ENCODE results near the gene JAGN1. TPM values are rescaled to one million over a fixed set of nuclear protein-coding genes. Genes with fewer than 3 reads are reported as not detected.

The JAGN1 gene
- total and polyA plus RNA-seq, 9 of the 15 experiments (the other 6 are each of a cell fraction or from before 2014, with no cell fraction given), result 31.6 to 77.8 (median 40.3) TPM

DNA sequence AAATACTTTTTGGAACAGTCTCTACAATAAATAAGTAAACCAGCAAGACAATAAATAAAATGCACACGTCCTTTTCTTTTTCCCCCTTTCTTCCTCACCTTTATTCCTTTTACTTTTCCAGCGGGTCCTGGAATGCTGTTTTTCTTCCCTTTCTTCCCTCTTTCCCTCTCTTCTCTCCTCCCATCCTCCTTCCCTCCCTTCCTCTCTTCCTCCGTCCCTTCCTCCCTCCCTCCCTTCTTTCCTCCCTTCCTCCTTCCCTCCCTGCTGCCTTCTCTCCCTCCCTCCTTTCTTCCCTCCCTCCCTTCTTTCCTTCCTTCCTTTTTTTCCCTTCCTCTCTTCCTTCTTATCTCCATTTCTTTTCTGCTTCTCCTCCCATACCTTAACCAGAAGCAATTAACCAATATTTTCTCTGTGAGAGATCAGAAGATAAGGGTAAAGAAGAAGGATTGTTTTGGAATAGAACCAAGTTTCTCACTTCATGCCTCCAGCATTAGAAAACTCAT is 8.9 kb downstream of the JAGN1 start (continued):
- TF ChIP-seq, protein P1, sequence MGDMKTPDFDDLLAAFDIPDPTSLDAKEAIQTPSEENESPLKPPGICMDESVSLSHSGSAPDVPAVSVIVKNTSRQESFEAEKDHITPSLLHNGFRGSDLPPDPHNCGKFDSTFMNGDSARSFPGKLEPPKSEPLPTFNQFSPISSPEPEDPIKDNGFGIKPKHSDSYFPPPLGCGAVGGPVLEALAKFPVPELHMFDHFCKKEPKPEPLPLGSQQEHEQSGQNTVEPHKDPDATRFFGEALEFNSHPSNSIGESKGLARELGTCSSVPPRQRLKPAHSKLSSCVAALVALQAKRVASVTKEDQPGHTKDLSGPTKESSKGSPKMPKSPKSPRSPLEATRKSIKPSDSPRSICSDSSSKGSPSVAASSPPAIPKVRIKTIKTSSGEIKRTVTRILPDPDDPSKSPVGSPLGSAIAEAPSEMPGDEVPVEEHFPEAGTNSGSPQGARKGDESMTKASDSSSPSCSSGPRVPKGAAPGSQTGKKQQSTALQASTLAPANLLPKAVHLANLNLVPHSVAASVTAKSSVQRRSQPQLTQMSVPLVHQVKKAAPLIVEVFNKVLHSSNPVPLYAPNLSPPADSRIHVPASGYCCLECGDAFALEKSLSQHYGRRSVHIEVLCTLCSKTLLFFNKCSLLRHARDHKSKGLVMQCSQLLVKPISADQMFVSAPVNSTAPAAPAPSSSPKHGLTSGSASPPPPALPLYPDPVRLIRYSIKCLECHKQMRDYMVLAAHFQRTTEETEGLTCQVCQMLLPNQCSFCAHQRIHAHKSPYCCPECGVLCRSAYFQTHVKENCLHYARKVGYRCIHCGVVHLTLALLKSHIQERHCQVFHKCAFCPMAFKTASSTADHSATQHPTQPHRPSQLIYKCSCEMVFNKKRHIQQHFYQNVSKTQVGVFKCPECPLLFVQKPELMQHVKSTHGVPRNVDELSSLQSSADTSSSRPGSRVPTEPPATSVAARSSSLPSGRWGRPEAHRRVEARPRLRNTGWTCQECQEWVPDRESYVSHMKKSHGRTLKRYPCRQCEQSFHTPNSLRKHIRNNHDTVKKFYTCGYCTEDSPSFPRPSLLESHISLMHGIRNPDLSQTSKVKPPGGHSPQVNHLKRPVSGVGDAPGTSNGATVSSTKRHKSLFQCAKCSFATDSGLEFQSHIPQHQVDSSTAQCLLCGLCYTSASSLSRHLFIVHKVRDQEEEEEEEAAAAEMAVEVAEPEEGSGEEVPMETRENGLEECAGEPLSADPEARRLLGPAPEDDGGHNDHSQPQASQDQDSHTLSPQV (IDR thresholded peaks at IDR 0.05), result no peak
- TF ChIP-seq ZNF134 (CRISPR knock-in tag; conservative IDR thresholded peaks at IDR 0.05) (no peak), TARDBP (IDR thresholded peaks at IDR 0.05) (no peak), ZBTB17 (CRISPR knock-in tag; IDR thresholded peaks at IDR 0.05) (no peak), NR1H2 (CRISPR knock-in tag; IDR thresholded peaks at IDR 0.05) (no peak), FOXA1 (IDR thresholded peaks at IDR 0.05; ENCODE audit: borderline replicate concordance) (no peak), NBN (IDR thresholded peaks at IDR 0.05; ENCODE audit: low read depth) (0 out of 2 replicates have a peak, but pooled peaks have one; percentile 22), CBFA2T2 (conservative IDR thresholded peaks at IDR 0.05) (no peak), XRCC4 (IDR thresholded peaks at IDR 0.05; ENCODE audit: extremely low read depth, insufficient read depth, insufficient read length) (no peak), RB1 (IDR thresholded peaks at IDR 0.05; ENCODE audit: low read depth) (no peak), CXXC5 (CRISPR knock-in tag; IDR thresholded peaks at IDR 0.05) (no peak), EHMT2 (IDR thresholded peaks at IDR 0.05) (peak; percentile 61; the same call in 1 of the 2 replicates), RBM17 (IDR thresholded peaks at IDR 0.05; ENCODE audit: borderline replicate concordance, low read depth, low read length) (no peak), BCL6 (CRISPR knock-in tag; IDR thresholded peaks at IDR 0.05) (no peak), TOE1 (IDR thresholded peaks at IDR 0.05; ENCODE audit: borderline replicate concordance) (peak; percentile 45; the same call in 1 of the 2 replicates), TOE1 (CRISPR knock-in tag; IDR thresholded peaks at IDR 0.05; ENCODE audit: borderline replicate concordance, low read depth) (no peak), FOXJ3 (CRISPR knock-in tag; IDR thresholded peaks at IDR 0.05) (no peak), ADNP (tag; IDR thresholded peaks at IDR 0.05) (no peak), JUNB (CRISPR knock-in tag; conservative IDR thresholded peaks at IDR 0.05) (no peak), GABPA (tag; conservative IDR thresholded peaks at IDR 0.05; ENCODE audit: low read depth) (no peak), GABPB2 (CRISPR knock-in tag; conservative IDR thresholded peaks at IDR 0.05) (no peak), CC2D1A (IDR thresholded peaks at IDR 0.05) (no peak)
- TF ChIP-seq, protein P2, sequence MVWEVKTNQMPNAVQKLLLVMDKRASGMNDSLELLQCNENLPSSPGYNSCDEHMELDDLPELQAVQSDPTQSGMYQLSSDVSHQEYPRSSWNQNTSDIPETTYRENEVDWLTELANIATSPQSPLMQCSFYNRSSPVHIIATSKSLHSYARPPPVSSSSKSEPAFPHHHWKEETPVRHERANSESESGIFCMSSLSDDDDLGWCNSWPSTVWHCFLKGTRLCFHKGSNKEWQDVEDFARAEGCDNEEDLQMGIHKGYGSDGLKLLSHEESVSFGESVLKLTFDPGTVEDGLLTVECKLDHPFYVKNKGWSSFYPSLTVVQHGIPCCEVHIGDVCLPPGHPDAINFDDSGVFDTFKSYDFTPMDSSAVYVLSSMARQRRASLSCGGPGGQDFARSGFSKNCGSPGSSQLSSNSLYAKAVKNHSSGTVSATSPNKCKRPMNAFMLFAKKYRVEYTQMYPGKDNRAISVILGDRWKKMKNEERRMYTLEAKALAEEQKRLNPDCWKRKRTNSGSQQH (CRISPR knock-in tag; IDR thresholded peaks at IDR 0.05), result peak; percentile 82
- TF ChIP-seq, protein P3, sequence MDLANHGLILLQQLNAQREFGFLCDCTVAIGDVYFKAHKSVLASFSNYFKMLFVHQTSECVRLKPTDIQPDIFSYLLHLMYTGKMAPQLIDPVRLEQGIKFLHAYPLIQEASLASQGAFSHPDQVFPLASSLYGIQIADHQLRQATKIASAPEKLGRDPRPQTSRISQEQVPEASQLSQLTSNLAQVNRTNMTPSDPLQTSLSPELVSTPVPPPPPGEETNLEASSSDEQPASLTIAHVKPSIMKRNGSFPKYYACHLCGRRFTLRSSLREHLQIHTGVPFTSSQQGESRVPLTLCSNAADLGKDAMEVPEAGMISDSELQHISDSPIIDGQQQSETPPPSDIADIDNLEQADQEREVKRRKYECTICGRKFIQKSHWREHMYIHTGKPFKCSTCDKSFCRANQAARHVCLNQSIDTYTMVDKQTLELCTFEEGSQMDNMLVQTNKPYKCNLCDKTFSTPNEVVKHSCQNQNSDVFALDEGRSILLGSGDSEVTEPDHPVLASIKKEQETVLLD (IDR thresholded peaks at IDR 0.05), result peak; percentile 73; the same call in 1 of the 2 replicates
- TF ChIP-seq, protein P4, sequence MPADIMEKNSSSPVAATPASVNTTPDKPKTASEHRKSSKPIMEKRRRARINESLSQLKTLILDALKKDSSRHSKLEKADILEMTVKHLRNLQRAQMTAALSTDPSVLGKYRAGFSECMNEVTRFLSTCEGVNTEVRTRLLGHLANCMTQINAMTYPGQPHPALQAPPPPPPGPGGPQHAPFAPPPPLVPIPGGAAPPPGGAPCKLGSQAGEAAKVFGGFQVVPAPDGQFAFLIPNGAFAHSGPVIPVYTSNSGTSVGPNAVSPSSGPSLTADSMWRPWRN (IDR thresholded peaks at IDR 0.05; ENCODE audit: low read depth), result 0 out of 2 replicates have a peak, but pooled peaks have one; percentile 54

All from K562 (cell line).